Vagina (tissue), 2 donors: ENCODE measurements around the gene CD52. TPM values are rescaled to one million over a fixed set of nuclear protein-coding genes. Genes with fewer than 3 reads are reported as not detected.

ENCODE experiments used
- DNase-seq, 2 donors: peaks; one replicate each; pipeline ENCODE4 v3.0.0-alpha.2; 2017; ENCODE audit errors: extremely low spot score in 2 of 2
- H3K27ac ChIP-seq: fragments of 200-600 bp; sonication (generic); one replicate; pipeline ENCODE4 v1.5.1; 2019
- H3K27me3 ChIP-seq: fragments of 200-600 bp; sonication (generic); one replicate; pipeline ENCODE4 v1.5.1; 2019
- H3K36me3 ChIP-seq, 2 donors: fragments of 200-600 bp; sonication (generic); one replicate each; pipeline ENCODE4 v1.5.1; 2017 to 2019
- H3K4me1 ChIP-seq: fragments of 200-600 bp; sonication (generic); one replicate; pipeline ENCODE4 v1.5.1; 2019
- H3K4me3 ChIP-seq, 2 donors: fragments of 200-600 bp; sonication (generic); 1 replicate in 1 of 2; 2 replicates in 1 of 2; pipeline ENCODE4 v1.5.1; 2016 to 2019
- H3K9me3 ChIP-seq: fragments of 200-600 bp; sonication (generic); one replicate; pipeline ENCODE4 v1.5.1; 2019
- CTCF ChIP-seq, 3 experiments: fragments of 450-650 bp in 2 of 3; fragments of 200-600 bp in 1 of 3; sonication (generic) in 1 of 3; IDR thresholded peaks; one replicate each; pipeline ENCODE4 v1.5.1; 2017 to 2019; ENCODE audit warnings: antibody characterized with exemption in 3 of 3, mild to moderate bottlenecking in 2 of 3, moderate library complexity in 2 of 3
- POLR2A ChIP-seq, 2 donors: fragments of 450-650 bp; IDR thresholded peaks; one replicate each; pipeline ENCODE4 v1.6.1; 2017; ENCODE audit warnings: antibody characterized with exemption in 2 of 2, mild to moderate bottlenecking in 2 of 2, moderate library complexity in 2 of 2
- POLR2AphosphoS5 ChIP-seq, 2 donors: sonication (generic); formaldehyde crosslinking; IDR thresholded peaks; one replicate each; pipeline ENCODE4 v1.9.0; 2017; ENCODE audit warnings: antibody characterized with exemption in 2 of 2, mild to moderate bottlenecking in 2 of 2, low read depth in 1 of 2; ENCODE audit not compliant: insufficient read depth in 1 of 2
- intact Hi-C: fragments of 100-400 bp; cut with DNase I; formaldehyde crosslinking; loops from one replicate; pipeline ENCODE4 v1.15.1; 2023
- total RNA-seq: library from RNA; depleted of rRNA; stranded (reverse); fragments of >200 nt; gene quantifications from one replicate; pipeline ENCODE4 v1.2.3, GENCODE V29; 2016

Gene CD52
- total RNA-seq, 1 donor from 2014 or later: 8.1 TPM

DNA sequence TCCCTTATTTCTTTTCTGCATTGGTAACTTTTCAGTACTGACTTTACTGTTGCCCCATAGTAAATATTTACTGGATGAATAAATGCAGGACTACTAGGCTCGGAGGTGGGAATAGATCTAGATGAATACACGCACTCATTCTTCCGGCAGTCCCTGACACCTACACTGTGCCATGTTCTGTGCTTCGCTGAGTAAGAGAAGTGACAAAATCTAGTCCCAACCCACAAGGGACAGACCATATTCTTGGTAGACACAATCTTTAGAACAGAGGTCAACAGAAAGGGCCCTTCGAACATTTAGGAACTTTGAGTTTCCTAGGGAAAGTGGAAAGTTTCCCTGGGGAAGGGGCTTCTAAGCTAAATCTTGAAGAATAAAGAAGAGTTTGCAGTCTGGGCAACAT is 3.3 kb upstream of the CD52 start:
- intact Hi-C loops: no loop called here
- H3K4me1 ChIP-seq: no peaks in the 10 kb centered on the region
- no peaks in the 10 kb centered on the region for H3K9me3 ChIP-seq
- no peaks in the 10 kb centered on the region for H3K27me3 ChIP-seq
- no peak overlapping the region for H3K27ac ChIP-seq
- no peak overlapping the region for H3K4me3 ChIP-seq
- TF ChIP-seq POLR2A (IDR thresholded peaks at IDR 0.05) (no peak), POLR2AphosphoS5 (IDR thresholded peaks at IDR 0.05; ENCODE audit: insufficient read depth in 1 of 2, low read depth in 1 of 2) (no peak), CTCF (IDR thresholded peaks at IDR 0.05) (no peak)
- DNase-seq: no peak
- no peaks in the 10 kb centered on the region for H3K36me3 ChIP-seq

DNA sequence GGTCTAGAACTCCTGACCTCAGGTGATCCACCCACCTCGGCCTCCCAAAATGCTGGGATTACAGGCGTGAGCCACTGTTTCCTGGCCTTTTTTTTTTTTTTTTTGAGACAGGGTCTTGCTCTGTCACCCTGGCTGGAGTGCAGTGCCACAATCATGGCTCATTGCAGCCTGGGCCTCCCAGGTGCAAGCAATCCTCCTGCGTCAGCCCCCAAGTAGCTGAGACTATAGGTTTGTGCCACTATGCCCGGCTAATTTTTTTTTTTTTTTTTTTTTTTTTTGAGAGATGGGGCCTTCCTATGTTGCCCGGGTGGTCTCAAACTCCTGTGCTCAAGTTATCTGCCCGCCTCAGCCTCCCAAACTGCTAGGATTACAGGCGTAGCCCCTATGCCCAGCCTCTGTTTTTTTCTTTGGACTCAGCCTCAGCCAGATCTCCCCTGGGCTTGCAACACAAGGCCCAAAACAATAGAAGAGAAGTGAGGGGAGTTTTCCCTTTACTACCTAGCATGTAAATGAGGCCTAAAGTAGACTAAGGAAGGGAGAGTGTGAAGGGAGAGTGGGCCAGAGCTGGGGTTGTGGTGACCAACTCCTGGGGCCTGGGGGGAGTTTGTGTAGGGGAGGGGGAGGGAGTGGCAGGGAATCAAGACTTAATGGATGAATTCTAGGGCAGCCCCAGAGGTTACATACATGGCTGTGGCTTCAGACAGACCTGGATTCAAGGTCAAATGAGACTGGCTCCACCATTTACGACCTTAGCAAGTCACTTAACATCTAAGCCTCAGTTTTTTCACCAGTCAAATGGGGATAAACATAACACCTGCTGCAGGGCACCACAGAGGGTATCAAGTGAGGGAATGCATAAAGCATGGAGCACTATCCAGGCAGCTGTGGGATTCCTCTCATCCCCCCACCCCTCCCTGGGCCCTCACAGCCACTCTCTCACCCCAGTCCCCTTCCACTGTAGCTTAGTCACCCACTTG is 1.6 kb upstream of the CD52 start:
- intact Hi-C loops: loop anchor here (2.0 kb wide), 1 partner anchor 45 kb away; no protein-coding TSS in a partner anchor
- no peaks in the 10 kb centered on the region for H3K36me3 ChIP-seq
- TF ChIP-seq POLR2A (IDR thresholded peaks at IDR 0.05) (no peak), CTCF (IDR thresholded peaks at IDR 0.05) (no peak), POLR2AphosphoS5 (IDR thresholded peaks at IDR 0.05; ENCODE audit: insufficient read depth in 1 of 2, low read depth in 1 of 2) (no peak)
- no peaks in the 10 kb centered on the region for H3K27me3 ChIP-seq
- peak in 1 of 2 donors; percentile 58 for DNase-seq
- no peaks in the 10 kb centered on the region for H3K9me3 ChIP-seq
- H3K4me1 ChIP-seq: peaks cover 5% of the 10 kb centered on the region
- no peak overlapping the region for H3K4me3 ChIP-seq
- H3K27ac ChIP-seq: no peak overlapping the region

DNA sequence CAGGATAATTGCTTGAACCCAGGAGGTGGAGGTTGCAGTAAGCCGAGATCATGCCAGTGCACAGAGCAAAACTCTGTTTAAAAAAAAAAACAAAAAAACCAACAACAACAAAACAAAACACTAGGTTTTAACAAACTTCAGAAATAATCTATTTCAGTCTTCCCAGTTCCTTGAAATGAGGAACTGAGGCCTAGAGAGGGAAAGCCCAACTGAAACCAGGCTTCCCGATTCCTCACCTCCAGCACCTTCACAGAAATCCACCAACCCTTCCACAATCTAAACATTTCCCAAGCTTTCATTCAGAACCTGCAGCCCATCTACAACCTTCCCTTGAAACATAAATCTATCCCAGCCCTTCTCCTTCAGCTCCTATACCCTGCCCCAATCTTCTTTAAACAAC is 612 bp upstream of the CD52 start:
- no peak for DNase-seq
- peaks cover 8% of the 10 kb centered on the region for H3K4me1 ChIP-seq

DNA sequence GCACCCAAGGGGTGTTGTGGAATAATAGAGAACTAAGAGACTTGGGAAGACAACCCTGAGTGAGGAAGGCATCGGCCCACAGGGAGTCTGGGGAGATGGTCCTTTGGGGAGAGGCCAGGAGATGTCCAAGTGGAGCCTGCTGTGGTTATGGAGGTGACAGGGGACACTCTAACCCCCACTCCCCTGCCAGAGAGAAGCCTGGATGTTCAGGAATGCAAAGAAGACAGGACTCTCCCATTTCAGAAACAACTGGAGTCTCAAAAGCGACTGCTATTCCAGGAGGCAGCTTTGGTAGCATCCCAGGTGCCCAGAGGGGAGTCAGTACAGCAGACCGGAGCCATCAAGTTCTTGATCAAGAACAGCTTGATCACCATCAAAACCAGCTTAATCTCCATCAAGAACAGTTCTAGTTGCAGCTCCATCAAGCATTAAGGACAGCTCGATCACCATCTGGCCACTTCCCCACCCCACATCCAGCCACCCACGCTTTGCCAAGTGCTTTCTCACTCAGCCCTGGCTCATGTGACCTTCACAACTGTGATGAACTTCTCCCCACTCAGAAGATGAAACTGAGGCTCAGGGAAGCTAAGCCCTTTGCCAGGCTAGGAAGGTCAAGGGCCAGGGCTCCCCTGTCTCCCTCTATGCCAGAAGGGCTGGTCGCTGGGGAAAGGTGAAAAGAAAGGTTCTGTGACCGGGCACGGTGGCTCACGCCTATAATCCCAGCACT is 743 bp downstream of the CD52 start:
- H3K4me3 ChIP-seq: peak overlapping the region; percentile 5 to 17
- TF ChIP-seq POLR2A (IDR thresholded peaks at IDR 0.05): no peak
- no peak for TF ChIP-seq POLR2AphosphoS5 (IDR thresholded peaks at IDR 0.05; ENCODE audit: insufficient read depth in 1 of 2, low read depth in 1 of 2)
- no peak for TF ChIP-seq CTCF (IDR thresholded peaks at IDR 0.05)
- peak overlapping the region; percentile 4 for H3K27ac ChIP-seq
- peaks cover 8% of the 10 kb centered on the region for H3K4me1 ChIP-seq
- H3K9me3 ChIP-seq: no peaks in the 10 kb centered on the region
- H3K27me3 ChIP-seq: no peaks in the 10 kb centered on the region
- intact Hi-C loops: no loop called here
- DNase-seq: peak in 1 of 2 donors; percentile 82
- no peaks in the 10 kb centered on the region for H3K36me3 ChIP-seq

More for the DNA sequence above, 612 bp upstream of the CD52 start:
- H3K9me3 ChIP-seq: no peaks in the 10 kb centered on the region
- H3K27me3 ChIP-seq: no peaks in the 10 kb centered on the region
- intact Hi-C loops: loop anchor here (2.0 kb wide), 1 partner anchor 46 kb away; no protein-coding TSS in a partner anchor
- no peak overlapping the region for H3K27ac ChIP-seq
- TF ChIP-seq POLR2A (IDR thresholded peaks at IDR 0.05): no peak
- TF ChIP-seq POLR2AphosphoS5 (IDR thresholded peaks at IDR 0.05; ENCODE audit: insufficient read depth in 1 of 2, low read depth in 1 of 2): no peak
- no peak for TF ChIP-seq CTCF (IDR thresholded peaks at IDR 0.05)
- no peaks in the 10 kb centered on the region for H3K36me3 ChIP-seq
- no peak overlapping the region for H3K4me3 ChIP-seq
